GM18861 (cell line): ENCODE measurements around the gene DRD4.
"Not testable (repeated sequence)": the region's sequence is repeated elsewhere in the genome, so short reads cannot be mapped to it uniquely, and the experiment has no call there.

Experiments used
- ATAC-seq: cut with Tn5 transposase; IDR thresholded peaks from one replicate; pipeline ENCODE4 v1.9.1; 2021; ENCODE audit not compliant: unreplicated experiment

Gene DRD4

GRCh38 chr11:641806-642370, 4.8 kb downstream of the DRD4 start:
- no peak for ATAC-seq

- no peak for ATAC-seq
These were observed 6.3 kb downstream of the DRD4 start for GRCh38 chr11:643366-643765.

- no peak for ATAC-seq
These were observed 7.0 kb downstream of the DRD4 start for GRCh38 chr11:643849-644738.

- ATAC-seq, result no peak
These were observed 8.5 kb downstream of the DRD4 start for GRCh38 chr11:645536-645935.

GRCh38 chr11:646214-646613, 9.1 kb downstream of the DRD4 start:
- ATAC-seq, result no peak

- ATAC-seq, result not testable (repeated sequence)
These were observed 10.6 kb downstream of the DRD4 start for GRCh38 chr11:647672-648158.

- no peak for ATAC-seq
These were observed 13.4 kb downstream of the DRD4 start for GRCh38 chr11:650482-650881.

GRCh38 chr11:653136-653535, 16.1 kb downstream of the DRD4 start:
- not testable (repeated sequence) for ATAC-seq

GRCh38 chr11:653837-654236, 16.8 kb downstream of the DRD4 start:
- no peak for ATAC-seq

- not testable (repeated sequence) for ATAC-seq
These were observed 17.4 kb downstream of the DRD4 start for GRCh38 chr11:654444-654843.

GRCh38 chr11:655036-655726, 18.1 kb downstream of the DRD4 start:
- no peak for ATAC-seq

- no peak for ATAC-seq
These were observed 19.4 kb downstream of the DRD4 start for GRCh38 chr11:656426-656825.

GRCh38 chr11:656866-657265, 19.8 kb downstream of the DRD4 start:
- ATAC-seq, result no peak

- no peak for ATAC-seq
These were observed 20.6 kb downstream of the DRD4 start for GRCh38 chr11:657691-658126.

GRCh38 chr11:659532-660085, 22.5 kb downstream of the DRD4 start:
- ATAC-seq, result no peak

- no peak for ATAC-seq
These were observed 23.2 kb downstream of the DRD4 start for GRCh38 chr11:660281-660680.

GRCh38 chr11:660681-661444, 23.8 kb downstream of the DRD4 start:
- no peak for ATAC-seq

- no peak for ATAC-seq
These were observed 25.7 kb downstream of the DRD4 start for GRCh38 chr11:662689-663274.

- no peak for ATAC-seq
These were observed 28.1 kb downstream of the DRD4 start for GRCh38 chr11:665062-665703.
